Stimulated activated CD4-positive, alpha-beta T cell treated with anti-CD3 and anti-CD28 coated beads, TNF-alpha, amount 100 ng/mL, for 4 hours (primary cell): ENCODE measurements around the gene ANKS4B.
"Not testable (repeated sequence)": the region's sequence is repeated elsewhere in the genome, so short reads cannot be mapped to it uniquely, and the experiment has no call there.

Experiments
- DNase-seq, 3 experiments: peaks; one replicate each; pipeline ENCODE4 v3.0.0-alpha.2; 2020; ENCODE audit warnings: low read depth in 3 of 3

ANKS4B gene

DNA sequence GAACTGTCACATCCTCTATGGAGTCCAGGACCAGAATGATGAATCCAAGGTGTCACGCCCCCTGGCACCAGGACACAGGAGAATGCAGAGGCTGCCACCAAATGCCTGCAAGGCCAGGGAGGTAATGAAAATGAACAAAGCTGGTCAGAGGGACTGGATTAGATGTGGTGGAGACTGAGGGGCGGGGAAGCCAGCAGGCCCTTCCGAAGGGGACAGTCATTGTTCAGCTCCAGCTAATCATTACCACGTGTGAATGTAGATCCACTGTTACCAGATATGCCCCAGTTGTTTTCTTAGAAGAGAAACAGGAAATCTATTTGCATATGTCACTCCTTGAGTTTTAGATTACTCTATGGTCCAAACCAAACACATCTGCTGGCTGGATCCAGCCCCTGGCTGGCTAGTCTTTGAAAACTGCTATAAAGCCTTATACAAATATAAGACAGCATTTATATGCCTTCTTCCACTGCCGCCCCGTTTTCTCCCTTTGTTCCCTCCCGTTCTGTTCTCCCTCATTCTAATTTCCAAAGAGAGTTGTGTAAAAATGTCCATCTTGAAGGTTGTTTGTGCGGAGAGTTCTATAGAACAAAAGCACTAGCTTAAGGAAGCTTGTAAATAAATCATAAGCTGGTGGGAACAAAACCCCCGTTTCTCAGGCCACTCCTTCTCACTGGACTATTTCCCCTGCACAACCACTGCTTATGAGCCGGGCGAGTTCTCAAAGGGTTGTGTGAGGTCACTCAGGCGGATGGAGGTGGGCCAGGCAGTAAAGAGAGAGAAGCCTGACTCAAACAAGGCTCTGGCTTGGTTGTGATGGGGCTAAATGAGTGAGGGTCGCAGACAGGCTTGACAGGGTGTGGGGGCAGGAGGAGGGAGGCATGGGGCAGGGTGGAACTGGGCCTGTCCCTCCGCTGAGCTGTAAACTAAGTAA, 30.4 kb downstream of the ANKS4B start:
- no peak for DNase-seq

- DNase-seq, result no peak
Observed at GRCh38 chr16:21264571-21265036, 31.1 kb downstream of the ANKS4B start.

DNA sequence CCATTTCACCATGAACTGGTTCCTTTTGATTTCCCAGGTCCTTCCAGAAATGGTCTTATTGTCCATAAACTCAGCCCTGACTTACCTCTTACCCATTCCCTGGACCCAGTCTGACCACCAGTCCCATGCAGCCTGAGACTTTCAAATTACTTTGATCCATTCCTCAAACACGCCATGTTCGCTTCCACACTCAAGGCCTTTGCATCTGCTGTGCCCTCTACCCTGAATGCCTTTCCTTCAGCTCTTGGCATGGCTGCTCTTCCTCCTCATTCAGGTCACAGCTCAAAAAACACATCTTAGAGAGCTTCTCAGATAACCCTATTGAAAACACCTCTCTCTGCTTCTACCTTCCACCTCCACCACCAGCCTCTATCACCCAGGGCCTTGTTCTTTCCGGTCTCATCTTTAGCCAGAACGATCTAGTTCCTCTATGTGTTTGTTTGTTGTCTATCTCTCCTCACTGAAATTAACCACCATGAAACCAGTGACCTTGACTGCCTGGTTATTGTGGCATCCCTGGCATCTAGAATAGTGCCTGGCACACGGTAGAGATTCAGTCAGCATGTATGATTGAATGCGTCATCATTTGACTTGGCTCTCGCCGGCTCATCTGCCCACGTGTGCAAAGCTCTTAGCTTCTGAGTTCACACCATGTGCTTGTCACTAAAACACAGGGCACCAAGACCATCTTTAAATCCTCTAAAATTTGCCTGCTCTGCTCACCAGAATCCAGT, 31.8 kb downstream of the ANKS4B start:
- DNase-seq, result no peak

DNA sequence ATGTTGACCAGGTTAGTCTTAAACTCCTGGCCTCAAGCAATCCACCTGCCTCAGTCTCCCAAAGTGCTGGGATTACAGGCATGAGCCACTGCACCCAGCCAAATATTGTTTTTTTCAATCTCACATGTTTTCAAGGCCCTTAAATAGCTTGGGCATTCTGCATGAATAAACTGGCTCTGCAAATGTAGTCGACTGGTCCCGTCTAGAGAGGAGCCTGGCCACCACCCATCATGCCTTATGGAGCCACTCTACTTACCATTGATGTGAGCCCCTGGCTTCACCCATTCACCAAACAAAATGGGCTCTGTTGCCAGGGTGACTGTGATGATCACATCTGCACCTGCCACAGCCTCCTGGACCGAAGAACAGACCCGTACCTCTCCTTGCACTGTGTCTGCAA, 33.8 kb downstream of the ANKS4B start:
- no peak for DNase-seq

DNA sequence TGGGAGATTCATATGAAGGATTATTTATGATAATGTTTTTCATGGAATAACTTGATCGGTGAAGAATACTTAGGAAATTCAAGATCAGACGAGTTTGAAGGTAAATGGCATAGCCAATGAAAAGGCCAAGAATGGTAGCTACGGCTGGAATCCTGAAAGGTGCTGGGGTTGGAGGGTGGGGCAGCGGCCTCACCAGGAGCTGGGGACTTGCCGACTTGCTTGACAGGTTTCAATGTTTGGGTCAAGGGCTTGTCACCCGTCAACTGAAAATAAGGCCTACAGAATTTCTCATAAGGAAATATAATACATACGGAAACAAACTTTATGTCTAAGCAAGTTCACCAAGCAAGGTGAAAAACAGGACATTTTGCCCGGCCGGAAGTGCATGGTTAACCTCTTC, 34.7 kb downstream of the ANKS4B start:
- DNase-seq, result no peak

DNA sequence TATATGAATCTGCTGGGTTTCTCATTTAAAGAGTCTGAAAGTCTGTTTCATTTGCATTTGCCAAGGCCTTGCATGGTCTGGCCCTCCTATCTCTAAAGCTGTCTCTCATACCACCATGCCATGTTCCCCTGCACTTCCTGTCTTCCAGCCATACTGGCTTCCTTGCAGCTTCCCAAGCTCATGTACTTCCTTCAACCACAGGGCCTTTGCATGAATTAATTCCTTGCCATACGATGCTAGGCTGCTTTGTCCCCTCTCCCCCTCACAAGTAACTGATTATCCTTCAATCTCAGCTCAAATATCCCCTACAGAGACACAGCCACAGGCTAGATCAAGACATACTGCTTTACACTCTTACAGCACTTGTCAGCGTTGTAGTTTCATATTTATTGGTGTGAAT, 38.8 kb downstream of the ANKS4B start:
- DNase-seq, result no peak

GRCh38 chr16:21272763-21273162, 39.3 kb downstream of the ANKS4B start:
- not testable (repeated sequence) for DNase-seq

DNA sequence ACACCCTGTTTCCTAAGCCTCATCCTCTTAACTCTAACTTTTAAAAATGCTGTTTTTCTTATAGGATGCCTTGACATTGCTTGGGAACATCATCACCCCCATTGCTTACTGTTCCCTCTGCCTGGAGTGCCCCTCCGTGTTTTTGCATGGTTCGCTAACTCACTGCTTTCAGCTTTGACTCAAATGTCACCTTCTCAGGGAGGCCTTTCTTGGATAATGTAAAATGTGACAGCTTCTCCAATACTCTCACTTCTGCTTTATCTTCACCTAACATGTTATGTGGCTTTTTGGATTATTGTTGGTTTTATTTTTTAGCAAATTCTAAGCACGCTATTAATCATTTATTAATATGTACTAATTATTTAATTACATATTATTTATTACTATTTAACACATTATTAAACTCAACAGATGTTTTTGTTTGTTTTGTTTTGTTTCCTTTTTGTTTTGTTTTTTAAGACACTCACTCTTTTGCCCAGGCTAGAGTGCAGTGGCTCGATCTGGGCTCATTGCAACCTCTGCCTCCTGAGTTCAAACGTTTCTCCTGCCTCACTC, 40.8 kb downstream of the ANKS4B start:
- DNase-seq, result no peak

- no peak for DNase-seq
Observed at GRCh38 chr16:21275529-21275928, 42.0 kb downstream of the ANKS4B start.

DNA sequence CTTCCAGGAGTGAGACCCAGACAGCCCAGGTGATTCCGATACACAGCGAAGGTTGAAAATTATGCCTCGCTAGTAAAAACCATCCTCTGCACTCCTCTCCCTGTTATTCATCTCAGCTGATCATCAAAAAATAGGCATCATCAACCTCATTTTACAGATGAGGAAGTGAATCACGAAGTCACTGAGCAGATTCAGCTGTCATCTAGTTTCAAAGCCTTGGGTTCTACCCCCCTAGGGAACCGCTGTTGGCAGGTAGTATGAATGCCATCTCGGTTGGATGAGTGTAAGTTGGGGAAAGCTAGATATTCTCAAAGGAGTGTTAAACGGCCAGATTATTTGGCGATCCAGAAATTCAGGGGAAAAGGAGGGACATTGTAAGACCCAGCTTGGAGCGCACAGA, 42.6 kb downstream of the ANKS4B start:
- DNase-seq, result no peak

DNA sequence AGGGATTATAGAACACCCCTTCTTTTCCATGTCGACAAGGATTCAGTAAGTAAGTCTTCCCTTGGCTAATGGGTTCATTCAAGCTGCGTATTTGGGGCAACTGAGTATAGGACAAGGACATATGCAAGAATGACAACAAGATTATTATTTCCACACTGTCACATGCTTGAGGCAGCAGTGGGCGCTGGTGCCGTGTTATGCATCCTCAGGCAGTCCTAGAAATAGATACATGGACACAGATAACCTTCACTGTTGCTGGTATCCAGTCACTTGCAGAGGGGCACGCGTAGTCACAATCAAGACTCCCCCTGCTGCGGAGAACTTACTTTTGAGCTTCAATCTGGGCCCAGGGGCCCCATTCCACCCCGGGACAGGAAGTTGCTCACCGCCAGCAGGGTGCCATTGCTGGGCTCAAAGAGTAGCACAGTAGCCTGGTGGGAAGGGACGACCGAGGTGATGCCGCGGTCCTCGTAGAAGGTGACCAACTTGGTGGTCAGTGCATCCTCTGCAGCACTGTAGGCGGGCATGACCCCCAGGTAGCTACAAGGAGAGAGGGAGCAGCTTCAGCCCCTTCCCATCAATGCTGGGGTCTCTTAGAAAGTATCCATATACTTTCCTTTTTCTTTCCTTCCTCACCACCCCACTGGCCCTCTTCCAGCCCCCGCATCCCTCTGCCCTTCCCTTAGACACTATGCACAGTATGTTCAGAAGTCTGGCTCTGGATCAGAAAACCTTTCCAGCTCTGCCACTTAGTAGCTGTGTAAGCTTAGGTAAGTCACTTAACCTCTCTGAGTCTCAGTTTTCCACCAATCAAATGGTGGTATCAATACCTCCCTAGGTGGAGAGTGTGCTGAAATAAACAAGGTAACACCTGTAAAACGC, 43.8 kb downstream of the ANKS4B start:
- DNase-seq, result no peak

- no peak for DNase-seq
Observed at GRCh38 chr16:21277927-21278706, 44.6 kb downstream of the ANKS4B start, which contains the start of gene CRYM. Gene CRYM, minus strand, starts transcription at chr16:21278290. Its CDS starts 39 bp downstream, at chr16:21278251.

GRCh38 chr16:21279501-21279900, 46.0 kb downstream of the ANKS4B start:
- DNase-seq, result no peak

DNA sequence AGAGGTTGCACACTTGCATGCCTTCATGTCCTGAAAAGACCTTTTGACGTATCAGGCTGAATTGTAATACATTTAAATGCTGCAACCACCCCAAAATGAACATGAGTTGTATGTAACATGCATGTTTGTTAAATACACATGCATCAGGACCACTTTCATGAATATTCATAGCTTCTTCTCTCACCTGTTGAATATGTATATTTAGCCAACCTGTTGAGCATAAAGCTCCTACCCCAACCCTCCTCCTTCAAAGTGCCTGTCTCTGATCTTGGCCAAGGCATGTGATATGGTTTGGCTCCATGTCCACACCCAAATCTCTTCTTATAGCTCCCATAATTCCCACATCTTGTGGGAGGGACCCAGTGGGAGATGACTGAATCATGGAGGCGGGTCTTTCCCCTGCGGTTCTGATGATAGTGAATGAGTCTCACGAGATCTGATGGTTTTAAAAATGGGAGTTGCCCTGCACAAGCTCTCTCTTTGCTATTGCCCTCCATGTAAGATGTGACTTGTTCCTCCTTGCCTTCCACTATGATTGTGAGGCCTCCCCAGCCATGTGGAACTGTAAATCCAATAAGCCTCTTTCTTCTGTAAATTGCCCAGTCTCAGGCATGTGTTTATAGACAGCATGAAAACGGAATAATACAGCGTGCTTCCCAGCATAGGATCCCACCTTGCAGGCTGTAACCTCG, 48.3 kb downstream of the ANKS4B start:
- no peak for DNase-seq

DNA sequence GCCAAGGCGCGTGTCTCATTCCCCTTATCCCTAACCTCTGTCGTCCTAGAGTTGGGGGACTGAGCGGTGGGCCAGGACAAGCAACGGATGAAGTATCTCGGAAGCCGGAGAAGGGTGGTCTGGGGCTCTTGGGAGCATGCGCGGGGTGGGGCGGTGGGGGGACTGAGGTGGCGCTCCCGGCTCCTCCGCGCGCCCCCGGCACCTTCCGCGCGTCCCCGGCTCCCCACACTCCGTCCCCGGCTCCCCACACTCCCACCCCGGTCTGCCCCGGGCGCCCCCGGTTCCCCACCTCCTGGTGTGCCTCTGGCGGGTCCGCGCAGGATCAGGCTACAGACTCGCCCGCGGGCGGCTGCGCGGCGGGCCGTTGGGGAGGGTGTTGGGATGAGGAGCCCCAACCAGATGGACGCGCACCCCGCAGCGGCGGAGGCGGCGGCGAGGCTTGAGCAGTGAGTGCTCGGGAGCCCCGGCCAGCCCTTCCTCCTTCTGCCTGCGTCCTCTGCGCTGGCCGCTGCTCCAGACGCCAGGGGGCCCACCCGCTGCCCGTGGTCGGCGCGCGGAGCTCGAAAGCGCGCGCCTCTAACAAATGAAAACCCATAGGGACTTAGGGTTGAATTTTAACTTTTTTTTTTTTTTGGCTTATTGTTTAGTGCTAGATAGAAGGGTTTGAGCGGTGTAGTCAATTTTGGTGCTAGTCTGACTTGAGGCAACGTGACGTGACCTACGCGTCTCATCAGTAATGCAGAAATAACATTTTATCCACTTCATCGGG, 50.2 kb downstream of the ANKS4B start:
- no peak for DNase-seq

DNA sequence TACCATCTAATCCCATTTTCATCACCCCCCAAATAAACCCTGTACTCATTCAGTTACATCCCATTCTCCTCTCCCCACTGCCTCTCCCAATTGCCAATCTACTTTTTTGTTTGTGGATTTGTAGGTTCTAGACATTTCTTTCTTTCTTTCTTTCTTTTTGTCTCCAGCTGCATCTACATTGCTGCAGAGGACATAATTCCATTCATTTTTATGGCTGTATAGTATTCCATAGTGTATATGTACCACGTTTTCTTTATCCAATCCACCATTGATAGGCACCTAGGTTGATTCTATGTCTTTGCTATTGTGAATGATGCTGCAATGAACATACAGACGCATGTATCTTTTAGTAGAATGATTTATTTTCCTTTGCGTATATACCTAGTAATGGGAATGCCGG, 50.9 kb downstream of the ANKS4B start:
- DNase-seq, result no peak

DNA sequence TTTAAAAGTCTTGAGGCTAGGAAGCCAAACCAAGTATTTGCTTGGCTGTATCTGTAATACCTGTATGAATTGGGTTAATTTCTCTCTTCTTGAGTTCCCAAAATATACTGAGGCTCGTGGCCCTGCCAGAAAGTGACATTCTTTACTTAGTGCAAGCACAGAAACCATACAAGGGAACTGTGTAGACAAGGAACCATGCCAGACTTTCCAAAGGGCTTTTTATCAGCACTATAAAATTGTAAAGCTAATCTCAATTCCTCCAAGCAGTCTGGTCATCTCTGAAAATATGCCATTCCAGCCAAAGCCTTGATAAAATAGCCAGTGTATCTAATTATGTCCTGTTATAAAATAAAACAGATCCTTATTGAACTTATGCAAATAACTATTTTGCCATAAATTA, 51.8 kb downstream of the ANKS4B start:
- DNase-seq, result no peak

- not testable (repeated sequence) for DNase-seq
Observed at GRCh38 chr16:21289789-21290188, 56.3 kb downstream of the ANKS4B start.
